T-cell (primary cell): ENCODE results near the gene TMEM185A. TPM values are rescaled to one million over a fixed set of nuclear protein-coding genes. Genes with fewer than 3 reads are reported as not detected.
"Not testable (repeated sequence)": the region's sequence is repeated elsewhere in the genome, so short reads cannot be mapped to it uniquely, and the experiment has no call there.

Experiments
- ATAC-seq, 4 experiments: fragments of 200-7000 bp in 3 of 4; fragments of 150-1000 bp in 1 of 4; cut with Tn5 transposase; replicated peaks in 1 of 4; 1 replicate in 3 of 4; 2 replicates in 1 of 4; pipeline ENCODE4 v1.10.0; 2021; ENCODE audit warnings: moderate library complexity in 3 of 4, mild to moderate bottlenecking in 2 of 4, moderate number of reproducible peaks in 1 of 4
- CTCF ChIA-PET, 2 donors: fragments of 300-600 bp; sonication (Branson Sonifier 250); formaldehyde crosslinking; loops; one replicate each; lab custom pipeline; 2022; ENCODE audit warnings: antibody characterized with exemption in 2 of 2; lab: Charles Lee
- POLR2A ChIA-PET, 2 donors: fragments of 300-600 bp; sonication (Branson Sonifier 250); formaldehyde crosslinking; loops; one replicate each; lab custom pipeline; 2022; ENCODE audit warnings: antibody characterized with exemption in 2 of 2; lab: Charles Lee
- DNase-seq, 35 experiments: peaks; one replicate each; pipeline versions ENCODE4 v3.0.0 to v3.0.0-alpha.2; 2013 to 2023
- H3K27ac ChIP-seq: one replicate; pipeline ENCODE4 v1.5.1; 2013; ENCODE audit warnings: low read length
- H3K27me3 ChIP-seq, 2 experiments: replicated peaks in 1 of 2; 1 replicate in 1 of 2; 2 replicates in 1 of 2; pipeline versions ENCODE4 v1.6.1 to v1.7.0; 2013; ENCODE audit warnings: low read length in 1 of 2, mixed read lengths in 1 of 2; ENCODE audit not compliant: control insufficient read depth in 2 of 2, insufficient read depth in 2 of 2; ENCODE audit errors: extremely low read depth in 1 of 2
- H3K36me3 ChIP-seq, 2 donors: 1 replicate in 1 of 2; 2 replicates in 1 of 2; pipeline versions ENCODE4 v1.6.1 to v1.7.0; 2013; ENCODE audit warnings: low read length in 1 of 2; ENCODE audit not compliant: control insufficient read depth in 2 of 2, insufficient read depth in 1 of 2; ENCODE audit errors: extremely low read depth in 1 of 2
- H3K4me1 ChIP-seq, 2 experiments: 1 replicate in 1 of 2; 2 replicates in 1 of 2; pipeline versions ENCODE4 v1.6.1 to v1.7.0; 2013; ENCODE audit warnings: low read length in 2 of 2, mixed read lengths in 1 of 2; ENCODE audit not compliant: insufficient read depth in 2 of 2, control insufficient read depth in 1 of 2; ENCODE audit errors: extremely low read depth in 1 of 2
- H3K4me3 ChIP-seq, 2 donors: 1 replicate in 1 of 2; 2 replicates in 1 of 2; pipeline versions ENCODE4 v1.5.1 to v1.7.0; 2013; ENCODE audit warnings: mild to moderate bottlenecking in 2 of 2, low read length in 1 of 2, moderate library complexity in 1 of 2; ENCODE audit not compliant: control insufficient read depth in 1 of 2; ENCODE audit errors: extremely low read depth in 1 of 2
- H3K9me3 ChIP-seq: 2 replicates; pipeline ENCODE4 v1.7.0; 2013
- H3K27ac Mint-ChIP-seq, 2 donors: one replicate each; pipeline ENCODE4 v1.8.0; 2020 to 2021; ENCODE audit warnings: mild to moderate bottlenecking in 2 of 2, mixed read lengths in 2 of 2
- H3K27me3 Mint-ChIP-seq, 2 donors: one replicate each; pipeline ENCODE4 v1.8.0; 2021 to 2022; ENCODE audit warnings: mixed read lengths in 2 of 2
- H3K36me3 Mint-ChIP-seq: one replicate; pipeline ENCODE4 v1.8.0; 2021; ENCODE audit warnings: mixed read lengths
- H3K4me1 Mint-ChIP-seq, 3 donors: one replicate each; pipeline ENCODE4 v1.8.0; 2020 to 2022; ENCODE audit warnings: mixed read lengths in 3 of 3, mild to moderate bottlenecking in 1 of 3
- H3K4me3 Mint-ChIP-seq, 3 donors: one replicate each; pipeline ENCODE4 v1.8.0; 2020 to 2022; ENCODE audit warnings: mild to moderate bottlenecking in 3 of 3, mixed read lengths in 3 of 3, moderate library complexity in 3 of 3
- H3K9me3 Mint-ChIP-seq, 3 donors: one replicate each; pipeline ENCODE4 v1.8.0; 2020 to 2022; ENCODE audit warnings: mixed read lengths in 3 of 3
- WGBS: methylation state at CpG from one replicate; pipeline ENCODE4 v1.1.5; 2013; ENCODE audit warnings: missing lambda C conversion rate; ENCODE audit not compliant: insufficient coverage; 5-methylcytosine and 5-hydroxymethylcytosine counted together
- total RNA-seq, 35 experiments: library from RNA in 6 of 35; stranded (reverse) in 6 of 35; fragments of 120-200 nt in 1 of 35; gene quantifications; one replicate each; pipeline versions ENCODE4 v1.2.1 to v1.2.4 and lab custom pipeline; 2013 to 2026

TMEM185A gene
- total RNA-seq, 5 donors from 2014 or later (not counting 1 experiment from before 2014, with no cell fraction given), result 13.8 to 26.5 (median 25.6) TPM

- H3K36me3 ChIP-seq, H3K4me1 Mint-ChIP-seq, H3K4me3 ChIP-seq, DNase-seq, POLR2A ChIA-PET, H3K9me3 Mint-ChIP-seq, H3K27ac ChIP-seq, H3K27me3 Mint-ChIP-seq, H3K4me3 Mint-ChIP-seq, CTCF ChIA-PET, H3K9me3 ChIP-seq, H3K27me3 ChIP-seq, H3K36me3 Mint-ChIP-seq, H3K4me1 ChIP-seq, H3K27ac Mint-ChIP-seq: not testable (repeated sequence)
- WGBS, result no CpG with 5 or more reads among the region's 5 CpGs
- ATAC-seq, result peak in 1 of 4 experiments; percentile 24
These were observed 24.8 kb upstream of the TMEM185A start for GRCh38 chrX:149656260-149656884.

- Histone ChIP-seq H3K27me3 (no peaks in the 10 kb centered on the region), H3K27ac (no peak overlapping the region), H3K4me1 (no peaks in the 10 kb centered on the region), H3K36me3 (no peaks in the 10 kb centered on the region), H3K4me3 (no peak overlapping the region), H3K9me3 (no peaks in the 10 kb centered on the region)
- ChIA-PET POLR2A (no interaction called here), CTCF (no interaction called here)
- Mint-ChIP-seq H3K27ac (no peak overlapping the region), H3K9me3 (no peaks in the 10 kb centered on the region), H3K4me3 (no peak overlapping the region), H3K4me1 (no peaks in the 10 kb centered on the region), H3K36me3 (no peaks in the 10 kb centered on the region), H3K27me3 (peaks cover 0 to 3% of the 10 kb centered on the region in 2 donors)
- WGBS, result 95% methylated on average over 3 of the region's 16 CpGs
- DNase-seq, result no peak
- no peak for ATAC-seq
These were observed 20.8 kb upstream of the TMEM185A start for GRCh38 chrX:149652232-149652981.

- Mint-ChIP-seq H3K9me3 (no peaks in the 10 kb centered on the region), H3K4me3 (no peak overlapping the region), H3K27ac (no peak overlapping the region), H3K27me3 (peaks cover 6% of the 10 kb centered on the region in 2 donors), H3K36me3 (no peaks in the 10 kb centered on the region), H3K4me1 (no peaks in the 10 kb centered on the region)
- ChIA-PET POLR2A (interaction anchor here in 1 of 2 donors (0.6 kb wide), 1 partner anchor 144 kb away, joined by 4 read pairs; no protein-coding TSS in a partner anchor), CTCF (interaction anchor here in 1 of 2 donors (0.6 kb wide), 1 partner anchor 14 kb away, joined by 3 read pairs; no protein-coding TSS in a partner anchor)
- no CpG with 5 or more reads among the region's 5 CpGs for WGBS
- DNase-seq (no peak), ATAC-seq (no peak)
- Histone ChIP-seq H3K9me3 (no peaks in the 10 kb centered on the region), H3K4me1 (no peaks in the 10 kb centered on the region), H3K4me3 (no peak overlapping the region), H3K36me3 (no peaks in the 10 kb centered on the region), H3K27ac (no peak overlapping the region), H3K27me3 (peaks cover 0 to 4% of the 10 kb centered on the region in 2 experiments)
These were observed 18.6 kb upstream of the TMEM185A start for GRCh38 chrX:149650162-149650561.

DNA sequence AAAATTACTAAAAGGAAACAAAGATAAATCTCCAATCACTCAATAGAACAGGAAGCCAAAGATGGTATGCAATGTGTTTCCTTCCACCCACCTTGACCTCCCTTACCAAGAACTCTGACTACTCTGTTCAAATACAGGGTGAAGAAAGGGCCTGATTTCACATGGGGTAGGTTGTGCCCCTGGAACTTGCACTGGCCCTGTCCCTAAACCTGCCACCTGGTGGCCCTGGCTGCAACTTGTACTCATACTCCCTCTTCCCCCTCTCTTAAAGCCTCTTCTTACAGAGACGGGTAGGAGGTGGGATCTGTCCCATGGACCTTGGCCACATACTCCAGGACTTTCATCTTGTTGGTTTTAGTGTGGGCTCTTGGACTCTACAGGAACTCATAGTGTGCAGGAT, 17.3 kb upstream of the TMEM185A start:
- Histone ChIP-seq H3K4me1 (no peaks in the 10 kb centered on the region), H3K36me3 (no peaks in the 10 kb centered on the region), H3K9me3 (no peaks in the 10 kb centered on the region), H3K27me3 (peaks cover 0 to 4% of the 10 kb centered on the region in 2 experiments), H3K27ac (no peak overlapping the region), H3K4me3 (no peak overlapping the region)
- no CpG with 5 or more reads among the region's 1 CpG for WGBS
- no peaks in the 10 kb centered on the region for H3K9me3 Mint-ChIP-seq
- peaks cover 6 to 12% of the 10 kb centered on the region in 2 donors for H3K27me3 Mint-ChIP-seq
- ChIA-PET CTCF (no interaction called here), POLR2A (no interaction called here)
- H3K36me3 Mint-ChIP-seq, result no peaks in the 10 kb centered on the region
- H3K27ac Mint-ChIP-seq, result no peak overlapping the region
- DNase-seq (peak in 1 of 35 experiments; percentile 5), ATAC-seq (no peak)
- H3K4me1 Mint-ChIP-seq, result no peaks in the 10 kb centered on the region
- H3K4me3 Mint-ChIP-seq, result no peak overlapping the region

DNA sequence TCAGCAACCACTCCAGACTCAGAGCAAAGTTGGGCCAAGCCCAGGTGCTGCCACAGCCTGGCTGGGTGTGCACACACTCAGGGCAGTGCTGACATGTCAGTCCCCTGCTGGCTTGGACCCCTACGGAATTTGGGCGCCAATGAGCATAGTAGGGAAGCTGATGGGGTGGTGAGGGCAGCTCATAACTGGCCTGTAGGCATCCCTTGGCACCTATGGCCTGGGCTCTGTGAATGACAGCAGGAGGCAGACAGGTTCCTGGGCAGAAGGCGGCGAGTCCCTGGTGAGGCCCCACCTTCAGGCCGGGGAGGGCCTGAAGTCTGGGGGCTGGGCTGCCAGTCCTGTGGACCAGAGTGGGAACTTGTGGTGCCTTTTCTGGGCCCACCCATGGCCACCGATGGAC, 15.9 kb upstream of the TMEM185A start:
- Histone ChIP-seq H3K4me1 (no peaks in the 10 kb centered on the region), H3K4me3 (no peak overlapping the region), H3K36me3 (no peaks in the 10 kb centered on the region), H3K9me3 (no peaks in the 10 kb centered on the region), H3K27me3 (peaks cover 0 to 4% of the 10 kb centered on the region in 2 experiments), H3K27ac (no peak overlapping the region)
- ChIA-PET CTCF (no interaction called here), POLR2A (interaction anchor here in 1 of 2 donors (0.5 kb wide), 1 partner anchor 23 kb away, joined by 3 read pairs; no protein-coding TSS in a partner anchor)
- ATAC-seq (no peak), DNase-seq (no peak)
- no peak overlapping the region for H3K4me3 Mint-ChIP-seq
- 91% methylated on average over 4 of the region's 6 CpGs for WGBS
- peaks cover 6 to 16% of the 10 kb centered on the region in 2 donors for H3K27me3 Mint-ChIP-seq
- no peak overlapping the region for H3K27ac Mint-ChIP-seq
- no peaks in the 10 kb centered on the region for H3K4me1 Mint-ChIP-seq
- H3K36me3 Mint-ChIP-seq, result no peaks in the 10 kb centered on the region
- no peaks in the 10 kb centered on the region for H3K9me3 Mint-ChIP-seq

DNA sequence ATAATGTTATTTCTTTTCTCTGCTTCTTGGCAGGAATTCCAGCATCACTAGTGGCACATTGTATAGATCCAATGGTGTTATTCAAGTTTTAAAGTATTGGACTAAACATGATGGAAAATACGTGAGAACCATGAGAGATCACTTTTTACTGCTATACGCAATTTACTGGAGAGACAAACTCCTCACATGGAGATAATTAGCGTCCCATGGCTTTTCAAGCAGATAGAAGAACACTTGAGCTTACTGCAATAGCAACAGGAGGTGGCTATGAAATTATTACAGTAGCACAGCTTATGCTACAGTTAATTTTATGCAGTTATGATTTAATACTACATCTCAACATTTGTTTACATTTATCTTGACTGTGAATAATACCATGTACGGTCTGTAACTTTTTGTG, 11.9 kb upstream of the TMEM185A start:
- ChIA-PET CTCF (no interaction called here), POLR2A (no interaction called here)
- Histone ChIP-seq H3K27me3 (peaks cover 0 to 11% of the 10 kb centered on the region in 2 experiments), H3K27ac (no peak overlapping the region), H3K9me3 (no peaks in the 10 kb centered on the region), H3K36me3 (no peaks in the 10 kb centered on the region), H3K4me3 (no peak overlapping the region), H3K4me1 (no peaks in the 10 kb centered on the region)
- H3K27me3 Mint-ChIP-seq, result peaks cover 6 to 31% of the 10 kb centered on the region in 2 donors
- H3K27ac Mint-ChIP-seq, result no peak overlapping the region
- no peaks in the 10 kb centered on the region for H3K9me3 Mint-ChIP-seq
- ATAC-seq (no peak), DNase-seq (no peak)
- H3K36me3 Mint-ChIP-seq, result no peaks in the 10 kb centered on the region
- no peak overlapping the region for H3K4me3 Mint-ChIP-seq
- WGBS, result no CpG with 5 or more reads among the region's 4 CpGs
- peaks cover 0 to 2% (median 0%) of the 10 kb centered on the region in 3 donors for H3K4me1 Mint-ChIP-seq
